Activated T-helper 2 cell treated with anti-CD3 and anti-CD28 coated beads, Interferon-gamma antibody, Interleukin-2, Interleukin-4, amounts not matched to agents 10 μg/mL and 5 μg/mL and 100 μg/mL, durations not matched to agents 14 hours and 24 hours and 36 hours (primary cell): ENCODE measurements around the gene SAXO1. TPM values are rescaled to one million over a fixed set of nuclear protein-coding genes. Genes with fewer than 3 reads are reported as not detected.

ENCODE experiments used
- DNase-seq: peaks from one replicate; pipeline ENCODE4 v3.0.0; 2021; ENCODE audit warnings: low spot score
- H3K27ac Mint-ChIP-seq: one replicate; pipeline ENCODE4 v1.8.0; 2021; ENCODE audit warnings: mixed read lengths
- H3K27me3 Mint-ChIP-seq: one replicate; pipeline ENCODE4 v1.8.0; 2021; ENCODE audit warnings: low read depth, mixed read lengths
- H3K36me3 Mint-ChIP-seq: one replicate; pipeline ENCODE4 v1.8.0; 2021; ENCODE audit warnings: low read depth, mixed read lengths
- H3K4me1 Mint-ChIP-seq: one replicate; pipeline ENCODE4 v1.8.0; 2021; ENCODE audit warnings: low read depth, mixed read lengths
- H3K4me3 Mint-ChIP-seq: one replicate; pipeline ENCODE4 v1.8.0; 2021; ENCODE audit warnings: low read depth, mild to moderate bottlenecking, moderate library complexity, mixed read lengths
- H3K9me3 Mint-ChIP-seq: one replicate; pipeline ENCODE4 v1.8.0; 2021; ENCODE audit warnings: mixed read lengths
- intact Hi-C: fragments of 100-400 bp; cut with micrococcal nuclease; formaldehyde crosslinking; loops from one replicate; pipeline ENCODE4 v1.15.1; 2023
- total RNA-seq: library from RNA; stranded (reverse); gene quantifications from 2 replicates; pipeline ENCODE4 v1.2.3, GENCODE V29; 2022

Gene SAXO1, protein sequence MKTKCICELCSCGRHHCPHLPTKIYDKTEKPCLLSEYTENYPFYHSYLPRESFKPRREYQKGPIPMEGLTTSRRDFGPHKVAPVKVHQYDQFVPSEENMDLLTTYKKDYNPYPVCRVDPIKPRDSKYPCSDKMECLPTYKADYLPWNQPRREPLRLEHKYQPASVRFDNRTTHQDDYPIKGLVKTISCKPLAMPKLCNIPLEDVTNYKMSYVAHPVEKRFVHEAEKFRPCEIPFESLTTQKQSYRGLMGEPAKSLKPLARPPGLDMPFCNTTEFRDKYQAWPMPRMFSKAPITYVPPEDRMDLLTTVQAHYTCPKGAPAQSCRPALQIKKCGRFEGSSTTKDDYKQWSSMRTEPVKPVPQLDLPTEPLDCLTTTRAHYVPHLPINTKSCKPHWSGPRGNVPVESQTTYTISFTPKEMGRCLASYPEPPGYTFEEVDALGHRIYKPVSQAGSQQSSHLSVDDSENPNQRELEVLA
- not detected in 2 replicates for total RNA-seq

DNA sequence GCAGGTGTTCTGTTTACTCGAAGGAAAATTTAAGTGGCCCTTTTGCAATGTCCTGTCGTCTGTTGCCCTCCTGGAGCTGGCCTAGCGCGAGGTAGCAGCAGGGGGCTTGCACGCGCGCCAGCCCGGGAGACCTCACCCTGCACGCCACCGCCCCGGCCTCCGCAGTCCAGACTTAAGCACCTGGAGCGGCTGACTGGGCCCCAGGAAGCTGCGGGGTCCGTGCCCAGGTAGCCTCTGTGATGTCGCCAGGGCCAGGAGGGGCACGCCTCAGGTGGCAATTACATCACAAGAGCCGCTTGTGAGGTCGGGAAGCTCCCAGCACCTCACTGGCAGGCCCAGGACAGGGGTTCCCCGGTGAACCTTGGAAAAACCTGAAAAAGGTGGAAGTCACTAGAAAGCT, at the start of gene SAXO1:
TSS of gene SAXO1 (minus strand) at position 195 of the 400 bp plus-strand sequence. CDS start 301 bp downstream, outside the sequence.
- Mint-ChIP-seq H3K27me3 (peaks cover 13% of the 10 kb centered on the region), H3K27ac (no peak within 1 kb of the TSS), H3K4me1 (peaks cover 3% of the 10 kb centered on the region), H3K36me3 (no peaks in the 10 kb centered on the region), H3K4me3 (no peak within 1 kb of the TSS), H3K9me3 (no peaks in the 10 kb centered on the region)
- intact Hi-C loops = no loop called here
- no peak for DNase-seq

DNA sequence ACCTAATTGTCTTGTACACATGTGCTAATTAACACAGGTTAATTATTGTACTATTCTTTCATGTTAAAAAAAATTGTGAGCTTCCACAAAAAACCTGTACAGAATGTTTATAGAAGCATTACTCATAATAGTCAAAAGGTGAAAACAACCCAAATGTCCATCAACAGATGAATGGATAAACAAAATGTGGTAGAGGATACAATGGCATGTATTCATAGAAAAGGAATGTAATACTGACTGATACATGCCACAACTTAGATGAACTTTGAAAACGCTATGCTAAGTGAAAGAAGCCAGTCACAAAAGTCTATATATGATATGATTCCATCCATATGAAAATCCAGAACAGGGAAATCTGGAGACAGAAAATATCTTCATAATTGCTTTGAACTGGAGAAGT, 41.8 kb upstream of the SAXO1 start:
- no peak overlapping the region for H3K4me3 Mint-ChIP-seq
- no peaks in the 10 kb centered on the region for H3K27me3 Mint-ChIP-seq
- H3K9me3 Mint-ChIP-seq = no peaks in the 10 kb centered on the region
- peaks cover 4% of the 10 kb centered on the region for H3K4me1 Mint-ChIP-seq
- H3K27ac Mint-ChIP-seq = peak overlapping the region; percentile 1
- no peak for DNase-seq
- intact Hi-C loops = no loop called here
- H3K36me3 Mint-ChIP-seq = peaks cover 73% of the 10 kb centered on the region

DNA sequence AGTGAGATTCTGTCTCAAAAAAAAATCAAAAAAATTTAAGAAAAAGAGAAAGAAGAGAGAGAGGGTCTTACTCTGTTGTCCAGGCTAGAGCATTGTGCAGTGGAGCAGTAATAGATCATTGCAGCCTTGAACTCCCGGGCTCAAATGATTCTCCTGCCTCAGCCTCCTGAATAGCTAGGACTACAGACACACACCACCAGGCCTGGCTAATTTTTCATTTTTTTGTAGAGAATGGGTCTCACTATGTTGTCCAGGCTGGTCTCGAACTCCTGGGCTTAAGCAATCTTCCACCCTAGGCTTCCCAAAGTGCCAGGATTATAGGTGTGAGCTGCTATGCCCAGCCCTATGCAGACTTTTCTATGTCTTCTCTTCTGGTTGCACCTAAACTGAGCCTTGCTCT, 41.2 kb upstream of the SAXO1 start:
- H3K36me3 Mint-ChIP-seq = peaks cover 75% of the 10 kb centered on the region

DNA sequence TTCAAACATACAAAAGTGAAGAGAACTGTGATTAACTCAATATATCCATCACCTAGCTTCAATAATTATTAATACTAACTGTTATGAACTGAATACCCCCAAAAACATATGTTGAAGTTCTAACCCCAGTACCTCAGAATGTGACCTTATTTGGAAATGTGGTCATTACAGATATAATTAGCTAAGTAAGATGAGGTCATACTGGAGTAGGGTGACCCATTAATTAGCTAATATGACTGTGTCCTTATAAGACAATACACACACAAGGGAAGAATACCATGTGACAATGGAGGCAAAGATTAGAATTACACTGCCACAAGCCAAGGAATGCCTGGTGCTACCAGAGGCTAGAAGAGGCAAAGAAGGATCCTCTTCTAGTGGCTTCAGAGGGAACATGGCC, 24.0 kb upstream of the SAXO1 start:
- no peak overlapping the region for H3K27ac Mint-ChIP-seq
- intact Hi-C loops = no loop called here
- no peaks in the 10 kb centered on the region for H3K9me3 Mint-ChIP-seq
- no peak overlapping the region for H3K4me3 Mint-ChIP-seq
- H3K36me3 Mint-ChIP-seq = peaks cover 81% of the 10 kb centered on the region
- DNase-seq = no peak
- no peaks in the 10 kb centered on the region for H3K27me3 Mint-ChIP-seq
- H3K4me1 Mint-ChIP-seq = peaks cover 14% of the 10 kb centered on the region

More for the DNA sequence above, 41.2 kb upstream of the SAXO1 start:
- Mint-ChIP-seq H3K9me3 (no peaks in the 10 kb centered on the region), H3K4me1 (peaks cover 4% of the 10 kb centered on the region), H3K4me3 (no peak overlapping the region), H3K27ac (no peak overlapping the region), H3K27me3 (no peaks in the 10 kb centered on the region)
- no peak for DNase-seq
- intact Hi-C loops = no loop called here

DNA sequence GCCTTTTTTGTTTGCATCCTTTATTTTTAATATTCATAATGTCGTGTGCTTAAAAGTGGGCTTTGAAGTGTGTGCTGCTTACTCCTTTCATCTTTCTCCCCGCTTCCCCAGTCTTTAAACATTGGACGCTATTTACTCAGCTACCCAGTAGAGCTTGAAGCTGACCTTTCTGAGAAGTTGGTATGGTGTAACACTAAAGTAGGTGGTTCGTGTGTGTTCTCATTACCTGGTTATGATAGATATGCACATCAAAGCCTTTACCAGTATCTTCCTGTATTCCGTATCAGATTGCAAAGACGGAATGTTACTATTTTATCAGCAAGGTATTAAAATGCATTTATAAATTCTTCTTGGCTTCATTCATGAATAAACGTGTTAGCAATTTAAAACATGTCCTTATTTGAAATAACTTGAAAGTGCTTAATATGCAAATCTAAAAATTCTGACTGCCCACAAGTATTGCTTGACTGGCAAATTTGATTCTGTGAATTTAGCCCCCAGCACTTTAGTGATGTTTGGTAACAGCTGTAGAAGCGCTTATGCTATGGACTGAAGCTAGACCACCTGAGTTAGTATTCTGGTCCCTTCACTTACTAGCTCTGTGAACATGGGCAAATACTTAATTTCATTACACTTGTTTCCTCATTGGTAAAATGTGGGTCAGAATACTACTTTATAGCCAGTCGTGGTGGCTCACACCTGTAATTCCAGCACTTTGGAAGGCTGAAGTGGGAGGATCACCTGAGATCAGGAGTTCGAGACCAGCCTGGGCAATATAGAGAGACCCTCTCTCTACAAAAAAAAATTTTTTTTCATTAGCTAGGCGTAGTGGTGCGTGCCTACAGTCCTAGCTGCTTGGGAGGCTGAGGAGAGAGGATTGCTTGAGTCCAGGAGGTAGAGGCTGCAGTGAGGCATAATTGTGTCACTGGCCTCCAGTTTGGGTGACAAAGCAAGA, 17.9 kb upstream of the SAXO1 start:
- no peaks in the 10 kb centered on the region for H3K9me3 Mint-ChIP-seq
- H3K27ac Mint-ChIP-seq = peak overlapping the region; percentile 95
- peaks cover 41% of the 10 kb centered on the region for H3K4me1 Mint-ChIP-seq
- peaks cover 45% of the 10 kb centered on the region for H3K36me3 Mint-ChIP-seq
- intact Hi-C loops = no loop called here
- no peak for DNase-seq
- H3K27me3 Mint-ChIP-seq = no peaks in the 10 kb centered on the region
- H3K4me3 Mint-ChIP-seq = peak overlapping the region; percentile 96

DNA sequence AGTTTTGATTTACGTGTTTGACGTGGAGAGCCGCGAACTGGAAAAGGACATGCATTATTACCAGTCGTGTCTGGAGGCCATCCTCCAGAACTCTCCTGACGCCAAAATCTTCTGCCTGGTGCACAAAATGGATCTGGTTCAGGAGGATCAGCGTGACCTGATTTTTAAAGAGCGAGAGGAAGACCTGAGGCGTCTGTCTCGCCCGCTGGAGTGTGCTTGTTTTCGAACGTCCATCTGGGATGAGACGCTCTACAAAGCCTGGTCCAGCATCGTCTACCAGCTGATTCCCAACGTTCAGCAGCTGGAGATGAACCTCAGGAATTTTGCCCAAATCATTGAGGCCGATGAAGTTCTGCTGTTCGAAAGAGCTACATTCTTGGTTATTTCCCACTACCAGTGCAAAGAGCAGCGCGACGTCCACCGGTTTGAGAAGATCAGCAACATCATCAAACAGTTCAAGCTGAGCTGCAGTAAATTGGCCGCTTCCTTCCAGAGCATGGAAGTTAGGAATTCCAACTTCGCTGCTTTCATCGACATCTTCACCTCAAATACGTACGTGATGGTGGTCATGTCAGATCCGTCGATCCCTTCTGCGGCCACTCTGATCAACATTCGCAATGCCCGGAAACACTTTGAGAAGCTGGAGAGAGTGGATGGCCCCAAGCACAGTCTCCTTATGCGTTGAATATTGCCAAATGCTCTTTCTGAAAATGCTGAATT, 17.1 kb upstream of the SAXO1 start:
- Mint-ChIP-seq H3K36me3 (peaks cover 38% of the 10 kb centered on the region), H3K4me3 (peak overlapping the region; percentile 96), H3K27ac (peak overlapping the region; percentile 95), H3K9me3 (no peaks in the 10 kb centered on the region), H3K27me3 (no peaks in the 10 kb centered on the region), H3K4me1 (peaks cover 39% of the 10 kb centered on the region)
- intact Hi-C loops = loop anchor here (1.0 to 2.0 kb wide), 8 partner anchors 52 to 407 kb away; partner anchors contain the start of genes DENND4C, HAUS6, PLIN2 and RPS6
- no peak for DNase-seq

DNA sequence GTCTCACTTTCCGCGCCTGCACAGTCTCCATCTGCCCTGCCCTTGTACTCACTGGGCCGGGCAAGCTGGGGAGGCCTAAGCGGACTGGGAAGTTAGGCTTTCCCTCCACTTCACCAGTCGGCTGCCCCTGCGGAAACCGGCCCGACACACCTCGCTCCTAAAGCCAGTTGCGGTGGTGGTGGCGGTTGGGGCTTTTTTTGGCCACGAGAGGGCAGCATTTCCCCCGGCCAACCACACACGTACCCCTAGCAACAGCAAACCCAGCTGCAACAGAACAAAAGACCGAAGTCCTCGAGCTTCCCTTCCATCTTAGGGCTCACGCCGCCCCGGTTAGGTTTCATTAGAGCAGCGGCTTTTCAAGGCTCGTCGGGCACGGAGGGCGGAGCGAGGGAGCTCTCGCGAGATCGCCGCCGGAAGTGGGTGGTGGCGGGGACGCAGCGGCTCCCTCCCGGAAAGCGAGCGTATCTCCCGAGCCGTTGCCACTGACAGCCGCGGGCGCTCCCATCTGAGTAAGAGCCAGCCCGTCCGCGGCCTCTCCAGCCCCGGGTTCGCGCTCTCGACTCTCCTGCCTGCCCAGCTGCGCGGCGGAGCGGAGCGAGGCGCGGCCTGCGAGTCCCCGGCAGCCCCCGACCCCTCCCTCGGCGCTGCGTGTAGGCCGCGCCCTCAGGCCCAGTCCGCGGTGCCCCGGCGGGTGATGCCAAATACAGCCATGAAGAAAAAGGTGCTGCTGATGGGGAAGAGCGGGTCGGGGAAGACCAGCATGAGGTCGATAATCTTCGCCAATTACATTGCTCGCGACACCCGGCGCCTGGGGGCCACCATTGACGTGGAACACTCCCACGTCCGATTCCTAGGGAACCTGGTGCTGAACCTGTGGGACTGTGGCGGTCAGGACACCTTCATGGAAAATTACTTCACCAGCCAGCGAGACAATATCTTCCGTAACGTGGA, 16.2 kb upstream of the SAXO1 start, which contains the start of gene RRAGA:
TSS of gene RRAGA (plus strand) at position 462 of the 951 bp plus-strand sequence. CDS start at position 695, 233 bp downstream.
- no peaks in the 10 kb centered on the region for H3K27me3 Mint-ChIP-seq
- peak within 1 kb of the TSS; percentile 96 for H3K4me3 Mint-ChIP-seq
- DNase-seq = peak; percentile 94
- H3K27ac Mint-ChIP-seq = peak within 1 kb of the TSS; percentile 95
- peaks cover 36% of the 10 kb centered on the region for H3K36me3 Mint-ChIP-seq
- no peaks in the 10 kb centered on the region for H3K9me3 Mint-ChIP-seq
- H3K4me1 Mint-ChIP-seq = peaks cover 39% of the 10 kb centered on the region
- intact Hi-C loops = loop anchor here (1.0 to 2.0 kb wide), 8 partner anchors 53 to 408 kb away; partner anchors contain the start of genes DENND4C, HAUS6, PLIN2 and RPS6

DNA sequence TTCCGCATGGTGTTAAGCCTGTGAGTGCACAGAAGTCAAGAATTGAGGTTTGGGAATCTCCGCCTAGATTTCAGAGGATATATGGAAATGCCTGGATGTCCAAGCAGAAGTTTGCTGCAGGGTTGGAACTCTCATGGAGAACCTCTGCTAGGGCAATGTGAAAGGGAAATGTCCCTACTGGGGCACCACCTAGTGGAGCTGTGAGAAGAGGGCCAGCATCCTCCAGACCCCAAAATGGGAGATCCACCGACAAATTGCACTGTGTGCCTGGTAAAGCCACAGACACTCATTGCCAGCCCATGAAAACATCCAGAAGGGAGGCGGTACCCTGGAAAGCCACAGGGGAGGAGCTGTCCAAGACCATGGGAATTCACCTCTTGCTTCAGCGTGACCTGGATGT, 3.6 kb upstream of the SAXO1 start:
- DNase-seq = no peak
- peaks cover 11% of the 10 kb centered on the region for H3K27me3 Mint-ChIP-seq
- H3K4me1 Mint-ChIP-seq = no peaks in the 10 kb centered on the region
- intact Hi-C loops = no loop called here
- H3K9me3 Mint-ChIP-seq = no peaks in the 10 kb centered on the region
- H3K27ac Mint-ChIP-seq = no peak overlapping the region
- H3K36me3 Mint-ChIP-seq = no peaks in the 10 kb centered on the region
- H3K4me3 Mint-ChIP-seq = no peak overlapping the region

DNA sequence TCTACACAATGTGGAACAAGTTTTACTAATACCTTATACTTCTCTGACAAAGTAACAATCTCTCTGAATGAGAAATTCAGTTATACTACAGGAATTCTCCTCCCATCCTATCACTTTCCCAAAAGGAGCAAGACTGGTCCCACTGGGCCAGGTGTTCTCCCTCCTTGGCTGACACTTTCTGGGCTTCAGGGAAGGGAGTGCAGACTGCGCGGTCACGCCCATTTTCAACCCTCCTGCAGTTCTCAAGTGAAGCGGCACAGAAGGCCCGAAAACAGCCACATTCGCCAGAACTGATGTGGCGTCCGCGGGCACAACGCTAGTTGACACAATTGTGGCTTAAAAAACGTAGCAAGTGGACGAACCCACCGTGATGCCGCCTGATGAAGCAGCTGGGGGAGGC, 603 bp downstream of the SAXO1 start:
- intact Hi-C loops = no loop called here
- no peak for DNase-seq
- peaks cover 13% of the 10 kb centered on the region for H3K27me3 Mint-ChIP-seq
- peaks cover 3% of the 10 kb centered on the region for H3K4me1 Mint-ChIP-seq
- no peak overlapping the region for H3K27ac Mint-ChIP-seq
- H3K36me3 Mint-ChIP-seq = no peaks in the 10 kb centered on the region
- H3K9me3 Mint-ChIP-seq = no peaks in the 10 kb centered on the region
- H3K4me3 Mint-ChIP-seq = no peak overlapping the region

DNA sequence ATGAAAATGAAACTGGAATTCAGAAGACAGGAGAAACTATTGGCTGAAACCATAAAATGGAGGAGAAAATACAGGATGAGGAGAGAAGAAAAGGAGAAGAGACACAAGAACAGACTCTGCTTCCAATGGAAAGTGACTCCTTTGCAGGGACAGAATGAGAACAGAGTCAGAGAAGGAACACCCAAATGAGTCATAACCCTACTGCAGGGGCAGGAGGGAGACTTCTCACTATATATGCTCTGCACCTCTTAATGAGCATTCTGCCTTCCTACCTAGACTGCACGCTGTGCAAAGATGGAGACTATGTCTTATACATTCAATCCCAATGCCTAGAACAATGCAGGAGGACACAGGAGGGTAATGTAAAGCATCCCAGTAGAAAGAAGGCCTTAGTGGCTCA, 2.1 kb downstream of the SAXO1 start:
- H3K27ac Mint-ChIP-seq = no peak overlapping the region
- peaks cover 13% of the 10 kb centered on the region for H3K27me3 Mint-ChIP-seq
- H3K9me3 Mint-ChIP-seq = no peaks in the 10 kb centered on the region
- H3K4me3 Mint-ChIP-seq = no peak overlapping the region
- H3K36me3 Mint-ChIP-seq = no peaks in the 10 kb centered on the region
- DNase-seq = no peak
- H3K4me1 Mint-ChIP-seq = peaks cover 10% of the 10 kb centered on the region
- intact Hi-C loops = no loop called here

DNA sequence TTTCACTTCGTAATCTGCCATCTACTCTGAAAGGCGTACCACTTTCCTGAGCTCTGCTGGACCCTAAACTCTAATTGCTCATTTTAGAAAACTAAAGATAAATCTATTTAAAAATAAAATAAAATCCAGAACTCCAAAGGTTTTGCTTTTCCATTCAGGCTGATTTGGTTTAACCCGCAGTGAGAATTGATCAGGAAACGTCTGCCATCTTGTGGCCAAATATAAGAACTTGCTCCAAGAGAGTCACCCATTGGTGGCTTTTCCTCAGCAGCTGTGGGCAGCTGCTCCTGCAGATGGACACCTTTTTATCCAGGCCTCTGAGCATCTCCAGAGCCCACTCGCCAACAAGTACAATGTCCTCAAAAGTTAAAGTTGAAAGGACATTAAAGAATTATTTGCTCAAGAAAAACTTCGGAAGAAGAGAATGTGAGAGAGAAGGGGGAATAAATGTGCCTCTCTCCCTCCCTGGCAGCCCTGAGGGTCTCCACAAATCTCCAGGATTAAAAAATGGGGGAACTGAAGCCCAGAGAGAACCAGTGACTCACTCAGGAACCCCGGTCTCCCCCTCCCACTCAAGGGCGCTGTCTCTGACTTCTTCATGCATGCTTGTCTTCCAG, 4.1 kb downstream of the SAXO1 start:
- no peak for DNase-seq
- Mint-ChIP-seq H3K4me3 (no peak overlapping the region), H3K4me1 (peaks cover 10% of the 10 kb centered on the region), H3K36me3 (no peaks in the 10 kb centered on the region), H3K27ac (no peak overlapping the region), H3K27me3 (peaks cover 15% of the 10 kb centered on the region), H3K9me3 (no peaks in the 10 kb centered on the region)
- intact Hi-C loops = loop anchor here (1.0 to 10.0 kb wide), 3 partner anchors 582 to 1214 kb away; no protein-coding TSS in a partner anchor
